ENCODE data around the gene UBASH3B.
"Not testable (repeated sequence)": the region's sequence is repeated elsewhere in the genome, so short reads cannot be mapped to it uniquely, and the experiment has no call there.

Gene UBASH3B
- total RNA-seq: 27.1 to 36.9 reads per million in 2 donors

- peak; percentile 39 for DNase-seq
Measured at GRCh38 chr11:122655527-122656072, at the start of gene UBASH3B. Gene UBASH3B (plus strand): TSS chr11:122655722. CDS start chr11:122656050, 328 bp downstream.

GRCh38 chr11:122607162-122607561 lies 48.4 kb upstream of the UBASH3B start:
- not testable (repeated sequence) for DNase-seq

GRCh38 chr11:122612123-122612824 lies 43.2 kb upstream of the UBASH3B start:
- no peak for DNase-seq

- no peak for DNase-seq
Measured at GRCh38 chr11:122616718-122617117, 38.8 kb upstream of the UBASH3B start.

- no peak for DNase-seq
Measured at GRCh38 chr11:122617297-122617696, 38.2 kb upstream of the UBASH3B start.

GRCh38 chr11:122617926-122618325 lies 37.6 kb upstream of the UBASH3B start:
- DNase-seq: no peak

- DNase-seq: no peak
Measured at GRCh38 chr11:122618927-122619326, 36.6 kb upstream of the UBASH3B start.

- no peak for DNase-seq
Measured at GRCh38 chr11:122619757-122620156, 35.8 kb upstream of the UBASH3B start.

- not testable (repeated sequence) for DNase-seq
Measured at GRCh38 chr11:122625501-122625900, 30.0 kb upstream of the UBASH3B start.

GRCh38 chr11:122625976-122626665 lies 29.4 kb upstream of the UBASH3B start:
- no peak for DNase-seq

GRCh38 chr11:122627745-122628144 lies 27.8 kb upstream of the UBASH3B start:
- DNase-seq: no peak

- peak; percentile 52 for DNase-seq
Measured at GRCh38 chr11:122628810-122629555, 26.5 kb upstream of the UBASH3B start.

GRCh38 chr11:122632181-122632824 lies 23.2 kb upstream of the UBASH3B start:
- no peak for DNase-seq

GRCh38 chr11:122633219-122633829 lies 22.2 kb upstream of the UBASH3B start:
- no peak for DNase-seq

GRCh38 chr11:122634501-122634900 lies 21.0 kb upstream of the UBASH3B start:
- DNase-seq: no peak

GRCh38 chr11:122637541-122637940 lies 18.0 kb upstream of the UBASH3B start:
- no peak for DNase-seq

- DNase-seq: no peak
Measured at GRCh38 chr11:122642472-122642922, 13.0 kb upstream of the UBASH3B start.

GRCh38 chr11:122642971-122643370 lies 12.6 kb upstream of the UBASH3B start:
- DNase-seq: no peak

GRCh38 chr11:122645847-122646246 lies 9.7 kb upstream of the UBASH3B start:
- no peak for DNase-seq

GRCh38 chr11:122646549-122647340 lies 8.8 kb upstream of the UBASH3B start:
- no peak for DNase-seq

- no peak for DNase-seq
Measured at GRCh38 chr11:122647736-122648275, 7.7 kb upstream of the UBASH3B start.

Data from T-helper 9 cell (primary cell).